ENCODE measurements around the gene PPP1R12B.
"Not testable (repeated sequence)": the region's sequence is repeated elsewhere in the genome, so short reads cannot be mapped to it uniquely, and the experiment has no call there.

- not testable (repeated sequence) for TF ChIP-seq CTCF (IDR thresholded peaks at IDR 0.05; ENCODE audit: low read depth, low read length, poor library complexity, severe bottlenecking); EZH2phosphoT487 (IDR thresholded peaks at IDR 0.05; ENCODE audit: borderline replicate concordance, low read length)
Observed at GRCh38 chr1:202518905-202519304, 170.4 kb downstream of the PPP1R12B start.
